ENCODE measurements around the gene RIPK4.

RIPK4 gene

DNA sequence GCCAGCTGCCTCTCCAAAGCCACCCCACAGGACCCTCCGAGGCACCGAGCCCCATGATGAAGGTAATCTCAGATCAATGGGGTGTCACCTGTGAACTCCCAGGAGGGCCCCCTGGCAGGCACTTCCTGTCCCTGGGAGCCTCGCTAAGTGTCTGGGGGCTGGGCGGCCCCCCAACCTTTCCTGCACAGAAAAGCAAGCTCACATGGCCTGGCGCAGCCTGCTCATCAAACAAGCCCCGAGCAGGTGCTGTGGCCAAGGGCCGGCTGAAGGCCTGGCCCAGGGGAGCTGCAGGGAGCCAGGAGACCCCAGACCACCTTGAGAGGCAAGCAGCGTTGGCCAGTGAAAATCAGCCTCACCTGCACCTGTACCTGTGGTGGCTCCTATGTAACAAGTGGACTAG, 2.9 kb downstream of the RIPK4 start:
- Mint-ChIP-seq H3K27me3 (peaks cover 90% of the 10 kb centered on the region), H3K9me3 (no peaks in the 10 kb centered on the region), H3K4me3 (no peak overlapping the region), H3K36me3 (ENCODE audit: insufficient read depth) (peaks cover 3% of the 10 kb centered on the region), H3K27ac (ENCODE audit: low read depth) (no peak overlapping the region), H3K4me1 (peaks cover 21% of the 10 kb centered on the region)
- ATAC-seq (replicated peaks; ENCODE audit: extremely low read depth, poor library complexity, severe bottlenecking) (no peak), DNase-seq (ENCODE audit: low spot score in 2 of 2) (no peak)

GRCh38 chr21:41763398-41763931, 3.4 kb downstream of the RIPK4 start:
- ATAC-seq (replicated peaks; ENCODE audit: extremely low read depth, poor library complexity, severe bottlenecking) (no peak), DNase-seq (ENCODE audit: low spot score in 2 of 2) (no peak)
- Mint-ChIP-seq H3K4me3 (no peak overlapping the region), H3K27ac (ENCODE audit: low read depth) (no peak overlapping the region), H3K27me3 (peaks cover 85% of the 10 kb centered on the region), H3K4me1 (peaks cover 15% of the 10 kb centered on the region), H3K36me3 (ENCODE audit: insufficient read depth) (peaks cover 3% of the 10 kb centered on the region), H3K9me3 (no peaks in the 10 kb centered on the region)

DNA sequence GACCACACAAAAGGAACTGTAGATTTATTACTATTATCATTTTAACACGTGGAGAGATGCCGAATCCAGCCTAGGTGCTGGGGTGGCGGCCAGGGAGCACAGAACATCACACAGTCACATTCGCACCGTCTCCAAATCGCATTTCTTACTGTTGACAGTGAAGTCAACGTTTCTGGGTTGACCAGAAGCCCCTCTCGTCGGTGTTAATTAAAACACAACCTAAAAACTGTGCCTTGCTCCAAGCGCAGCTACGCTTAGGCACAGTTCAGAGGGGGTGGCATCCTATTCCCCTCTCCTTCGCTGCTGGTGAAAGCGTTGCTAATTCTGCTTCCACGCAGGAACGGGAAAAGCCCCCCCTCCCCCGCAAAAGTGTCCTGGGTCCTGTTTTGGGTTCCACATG, 4.1 kb downstream of the RIPK4 start:
- Mint-ChIP-seq H3K27ac (ENCODE audit: low read depth) (no peak overlapping the region), H3K9me3 (no peaks in the 10 kb centered on the region), H3K36me3 (ENCODE audit: insufficient read depth) (peaks cover 1% of the 10 kb centered on the region), H3K4me1 (peaks cover 8% of the 10 kb centered on the region), H3K4me3 (no peak overlapping the region), H3K27me3 (peaks cover 78% of the 10 kb centered on the region)
- no peak for ATAC-seq (replicated peaks; ENCODE audit: extremely low read depth, poor library complexity, severe bottlenecking)
- DNase-seq (ENCODE audit: low spot score in 2 of 2) = no peak

- no peak overlapping the region for H3K4me3 Mint-ChIP-seq
- ATAC-seq (replicated peaks; ENCODE audit: extremely low read depth, poor library complexity, severe bottlenecking) (no peak), DNase-seq (ENCODE audit: low spot score in 2 of 2) (no peak)
- H3K27ac Mint-ChIP-seq (ENCODE audit: low read depth) = no peak overlapping the region
- peaks cover 2% of the 10 kb centered on the region for H3K4me1 Mint-ChIP-seq
- no peaks in the 10 kb centered on the region for H3K9me3 Mint-ChIP-seq
- H3K27me3 Mint-ChIP-seq = peaks cover 71% of the 10 kb centered on the region
- H3K36me3 Mint-ChIP-seq (ENCODE audit: insufficient read depth) = no peaks in the 10 kb centered on the region
Measured at GRCh38 chr21:41761934-41762635, 4.8 kb downstream of the RIPK4 start.

DNA sequence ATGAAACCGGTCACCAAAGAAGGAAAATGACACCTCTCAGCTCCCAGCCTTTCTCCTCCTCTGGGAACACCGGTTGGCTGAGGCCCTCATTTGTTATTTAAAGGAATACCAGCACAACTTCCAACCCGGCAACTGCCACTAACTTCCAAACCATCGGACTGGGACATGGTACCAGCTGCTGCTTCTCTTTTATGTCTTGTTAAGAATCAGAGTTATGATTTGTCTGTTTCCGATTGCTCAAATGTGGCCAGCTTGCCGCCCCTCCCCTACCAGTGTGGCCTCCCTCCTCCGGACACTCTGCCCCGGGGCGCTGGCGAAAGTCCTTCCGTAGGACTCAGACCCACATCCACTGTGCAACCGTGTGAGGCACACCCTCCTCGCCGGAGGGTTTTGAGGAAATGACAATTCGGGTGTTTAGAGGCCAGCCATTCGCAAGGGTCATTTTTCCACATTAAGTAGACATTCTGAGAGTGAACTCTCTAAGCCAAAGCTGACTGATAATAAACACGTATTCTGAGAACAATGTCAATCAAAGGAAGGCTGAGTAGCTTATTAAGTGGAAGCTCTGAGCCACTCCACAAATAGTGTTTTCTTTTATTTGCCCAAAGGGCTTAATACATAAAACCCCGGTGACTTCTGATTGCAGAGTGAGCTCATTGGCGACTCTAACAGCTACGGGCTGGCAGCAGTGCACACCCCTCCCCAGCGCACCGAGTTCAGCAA, 5.5 kb downstream of the RIPK4 start:
- H3K9me3 Mint-ChIP-seq = no peaks in the 10 kb centered on the region
- H3K27ac Mint-ChIP-seq (ENCODE audit: low read depth) = no peak overlapping the region
- no peaks in the 10 kb centered on the region for H3K36me3 Mint-ChIP-seq (ENCODE audit: insufficient read depth)
- H3K4me1 Mint-ChIP-seq = no peaks in the 10 kb centered on the region
- ATAC-seq (replicated peaks; ENCODE audit: extremely low read depth, poor library complexity, severe bottlenecking) = no peak
- DNase-seq (ENCODE audit: low spot score in 2 of 2) = no peak
- peaks cover 67% of the 10 kb centered on the region for H3K27me3 Mint-ChIP-seq
- no peak overlapping the region for H3K4me3 Mint-ChIP-seq

- Mint-ChIP-seq H3K9me3 (no peaks in the 10 kb centered on the region), H3K36me3 (ENCODE audit: insufficient read depth) (no peaks in the 10 kb centered on the region), H3K4me3 (no peak overlapping the region), H3K4me1 (no peaks in the 10 kb centered on the region), H3K27ac (ENCODE audit: low read depth) (no peak overlapping the region), H3K27me3 (peaks cover 62% of the 10 kb centered on the region)
- ATAC-seq (replicated peaks; ENCODE audit: extremely low read depth, poor library complexity, severe bottlenecking) (no peak), DNase-seq (ENCODE audit: low spot score in 2 of 2) (no peak)
Measured at GRCh38 chr21:41760411-41760810, 6.4 kb downstream of the RIPK4 start.

DNA sequence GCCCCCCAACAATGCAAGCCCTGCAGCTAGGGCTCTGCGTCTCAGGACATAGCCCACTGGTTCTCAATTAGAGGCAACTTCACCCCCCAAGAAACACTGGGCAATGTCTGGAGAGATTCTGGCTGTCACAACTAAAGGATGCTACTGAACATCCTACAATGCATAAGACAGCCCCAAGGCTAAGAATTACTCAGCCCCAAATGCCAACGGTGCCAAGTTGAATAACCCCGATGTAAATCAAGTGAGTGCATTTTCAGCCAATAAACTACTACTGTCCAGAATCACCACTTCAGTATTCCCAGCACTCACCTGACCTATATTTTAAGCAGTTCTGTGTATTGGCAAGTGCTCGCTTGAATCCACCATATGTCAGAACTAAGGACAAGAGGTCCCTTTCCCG, 6.9 kb downstream of the RIPK4 start:
- ATAC-seq (replicated peaks; ENCODE audit: extremely low read depth, poor library complexity, severe bottlenecking) (no peak), DNase-seq (ENCODE audit: low spot score in 2 of 2) (no peak)
- no peaks in the 10 kb centered on the region for H3K9me3 Mint-ChIP-seq
- H3K27me3 Mint-ChIP-seq = peaks cover 57% of the 10 kb centered on the region
- no peak overlapping the region for H3K27ac Mint-ChIP-seq (ENCODE audit: low read depth)
- H3K4me3 Mint-ChIP-seq = no peak overlapping the region
- H3K36me3 Mint-ChIP-seq (ENCODE audit: insufficient read depth) = no peaks in the 10 kb centered on the region
- H3K4me1 Mint-ChIP-seq = no peaks in the 10 kb centered on the region

- no peak overlapping the region for H3K4me3 Mint-ChIP-seq
- no peaks in the 10 kb centered on the region for H3K9me3 Mint-ChIP-seq
- H3K27ac Mint-ChIP-seq (ENCODE audit: low read depth) = no peak overlapping the region
- H3K36me3 Mint-ChIP-seq (ENCODE audit: insufficient read depth) = no peaks in the 10 kb centered on the region
- H3K4me1 Mint-ChIP-seq = no peaks in the 10 kb centered on the region
- DNase-seq (ENCODE audit: low spot score in 2 of 2) (no peak), ATAC-seq (replicated peaks; ENCODE audit: extremely low read depth, poor library complexity, severe bottlenecking) (no peak)
- peaks cover 51% of the 10 kb centered on the region for H3K27me3 Mint-ChIP-seq
Measured at GRCh38 chr21:41759214-41759840, 7.5 kb downstream of the RIPK4 start.

DNA sequence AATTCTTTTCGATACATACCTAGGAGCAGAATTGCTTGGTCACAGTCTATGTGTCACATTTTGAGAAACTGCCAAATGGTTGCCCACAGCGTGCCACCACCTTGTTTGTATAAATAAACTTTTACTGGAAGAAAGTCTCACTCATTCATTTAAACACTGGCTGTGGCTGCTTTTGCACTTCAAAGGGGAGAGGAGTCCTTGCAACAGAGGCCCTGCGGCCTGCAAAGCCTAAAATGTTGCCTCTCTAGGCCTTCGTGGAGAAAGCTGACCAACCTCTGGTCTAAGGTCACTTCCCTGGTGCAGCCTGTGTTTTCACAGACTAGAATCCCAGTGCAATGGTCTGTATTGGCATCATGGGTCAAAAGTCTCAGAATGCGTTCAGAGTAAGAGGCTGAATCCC, 8.3 kb downstream of the RIPK4 start:
- Mint-ChIP-seq H3K4me3 (no peak overlapping the region), H3K27me3 (peaks cover 47% of the 10 kb centered on the region), H3K36me3 (ENCODE audit: insufficient read depth) (no peaks in the 10 kb centered on the region), H3K27ac (ENCODE audit: low read depth) (no peak overlapping the region), H3K9me3 (no peaks in the 10 kb centered on the region), H3K4me1 (no peaks in the 10 kb centered on the region)
- DNase-seq (ENCODE audit: low spot score in 2 of 2) (no peak), ATAC-seq (replicated peaks; ENCODE audit: extremely low read depth, poor library complexity, severe bottlenecking) (no peak)

GRCh38 chr21:41755934-41756773, 10.7 kb downstream of the RIPK4 start:
- no peak for ATAC-seq (replicated peaks; ENCODE audit: extremely low read depth, poor library complexity, severe bottlenecking)
- H3K27ac Mint-ChIP-seq (ENCODE audit: low read depth) = no peak overlapping the region

GRCh38 chr21:41755258-41755933, 11.5 kb downstream of the RIPK4 start:
- ATAC-seq (replicated peaks; ENCODE audit: extremely low read depth, poor library complexity, severe bottlenecking) (no peak), DNase-seq (ENCODE audit: low spot score in 2 of 2) (no peak)
- Mint-ChIP-seq H3K4me1 (no peaks in the 10 kb centered on the region), H3K9me3 (no peaks in the 10 kb centered on the region), H3K36me3 (ENCODE audit: insufficient read depth) (peaks cover 1% of the 10 kb centered on the region), H3K27ac (ENCODE audit: low read depth) (no peak overlapping the region), H3K27me3 (peaks cover 29% of the 10 kb centered on the region), H3K4me3 (no peak overlapping the region)

More at GRCh38 chr21:41755934-41756773, 10.7 kb downstream of the RIPK4 start:
- peaks cover under 1% of the 10 kb centered on the region for H3K36me3 Mint-ChIP-seq (ENCODE audit: insufficient read depth)
- no peak overlapping the region for H3K4me3 Mint-ChIP-seq
- no peaks in the 10 kb centered on the region for H3K9me3 Mint-ChIP-seq
- H3K4me1 Mint-ChIP-seq = no peaks in the 10 kb centered on the region
- no peak for DNase-seq (ENCODE audit: low spot score in 2 of 2)
- H3K27me3 Mint-ChIP-seq = peaks cover 37% of the 10 kb centered on the region

GRCh38 chr21:41754479-41754891, 12.4 kb downstream of the RIPK4 start:
- H3K4me3 Mint-ChIP-seq = no peak overlapping the region
- no peak overlapping the region for H3K27ac Mint-ChIP-seq (ENCODE audit: low read depth)
- H3K4me1 Mint-ChIP-seq = no peaks in the 10 kb centered on the region
- peaks cover 1% of the 10 kb centered on the region for H3K36me3 Mint-ChIP-seq (ENCODE audit: insufficient read depth)
- H3K27me3 Mint-ChIP-seq = peaks cover 20% of the 10 kb centered on the region
- ATAC-seq (replicated peaks; ENCODE audit: extremely low read depth, poor library complexity, severe bottlenecking) (no peak), DNase-seq (ENCODE audit: low spot score in 2 of 2) (no peak)
- H3K9me3 Mint-ChIP-seq = no peaks in the 10 kb centered on the region
